HEK293T (cell line): ENCODE measurements around the gene NDUFS1.

ENCODE experiments used
- BHLHE40 ChIP-seq: fragments of 450-650 bp; IDR thresholded peaks from 2 replicates; pipeline ENCODE4 v1.6.1; 2016; ENCODE audit warnings: mild to moderate bottlenecking, moderate library complexity, borderline replicate concordance
- CTBP1 ChIP-seq: fragments of 450-650 bp; IDR thresholded peaks from 2 replicates; pipeline ENCODE4 v1.6.1; 2016; ENCODE audit warnings: borderline replicate concordance
- ELF4 ChIP-seq: fragments of 450-650 bp; IDR thresholded peaks from 2 replicates; pipeline ENCODE4 v1.6.1; 2017; ENCODE audit warnings: antibody characterized with exemption
- FOXA1 ChIP-seq: fragments of 450-650 bp; IDR thresholded peaks from 2 replicates; pipeline ENCODE4 v1.6.1; 2016; ENCODE audit warnings: mild to moderate bottlenecking
- FOXK2 ChIP-seq: fragments of 450-650 bp; IDR thresholded peaks from 2 replicates; pipeline ENCODE4 v1.6.1; 2016; ENCODE audit warnings: mild to moderate bottlenecking
- HDGF ChIP-seq: fragments of 450-650 bp; IDR thresholded peaks from 2 replicates; pipeline ENCODE4 v1.6.1; 2017; ENCODE audit warnings: antibody characterized with exemption, borderline replicate concordance
- L3MBTL2 ChIP-seq: fragments of 450-650 bp; conservative IDR thresholded peaks from 2 replicates; pipeline ENCODE4 v1.6.1; 2016; ENCODE audit warnings: mild to moderate bottlenecking
- SP1 ChIP-seq: fragments of 450-650 bp; IDR thresholded peaks from 2 replicates; pipeline ENCODE4 v1.6.1; 2017
- SUZ12 ChIP-seq: fragments of 450-650 bp; IDR thresholded peaks from 2 replicates; pipeline ENCODE4 v1.6.1; 2016; ENCODE audit warnings: mild to moderate bottlenecking
- TARDBP ChIP-seq: fragments of 450-650 bp; IDR thresholded peaks from 2 replicates; pipeline ENCODE4 v1.6.1; 2016
- ZNF384 ChIP-seq: fragments of 450-650 bp; IDR thresholded peaks from 2 replicates; pipeline ENCODE4 v1.6.1; 2016

GRCh38 chr2:206112108-206112507 lies 47.1 kb downstream of the NDUFS1 start:
- TF ChIP-seq HDGF (no peak), SP1 (no peak), ZNF384 (no peak), CTBP1 (no peak), BHLHE40 (no peak), SUZ12 (no peak), L3MBTL2 (no peak), FOXK2 (no peak), ELF4 (no peak), FOXA1 (no peak), TARDBP (no peak)
